Aorta (tissue), 5 donors: ENCODE results near the gene CCDC57. TPM values are rescaled to one million over a fixed set of nuclear protein-coding genes. Genes with fewer than 3 reads are reported as not detected.
A peak's percentile ranks its signal among the peaks of the same experiment; 100 is the strongest.
"Not testable (repeated sequence)": the region's sequence is repeated elsewhere in the genome, so short reads cannot be mapped to it uniquely, and the experiment has no call there.

Experiments used
- ATAC-seq: fragments of 200-7000 bp; cut with Tn5 transposase; one replicate; pipeline ENCODE4 v1.9.1; 2022; ENCODE audit warnings: moderate library complexity; ENCODE audit not compliant: low FRiP score
- DNase-seq, 2 donors: peaks; one replicate each; pipeline ENCODE4 v3.0.0-alpha.2; 2020
- H3K27ac ChIP-seq, 2 donors: one replicate each; pipeline ENCODE4 v1.5.1; 2013; ENCODE audit warnings: low read length in 2 of 2, mild to moderate bottlenecking in 2 of 2, moderate library complexity in 2 of 2, control low read depth in 1 of 2, inconsistent platforms in 1 of 2, low read depth in 1 of 2
- H3K27me3 ChIP-seq, 2 donors: one replicate each; pipeline ENCODE4 v1.6.1; 2013; ENCODE audit warnings: control low read depth in 1 of 2, low read length in 1 of 2, mild to moderate bottlenecking in 1 of 2, moderate library complexity in 1 of 2; ENCODE audit not compliant: insufficient read depth in 2 of 2, control insufficient read depth in 1 of 2
- H3K36me3 ChIP-seq, 2 donors: one replicate each; pipeline ENCODE4 v1.6.1; 2013; ENCODE audit warnings: control low read depth in 1 of 2, low read length in 1 of 2, mild to moderate bottlenecking in 1 of 2; ENCODE audit not compliant: insufficient read depth in 2 of 2, control insufficient read depth in 1 of 2
- H3K4me1 ChIP-seq, 2 donors: one replicate each; pipeline ENCODE4 v1.6.1; 2013; ENCODE audit warnings: low read length in 2 of 2, control low read depth in 1 of 2, mild to moderate bottlenecking in 1 of 2, moderate library complexity in 1 of 2; ENCODE audit not compliant: insufficient read depth in 2 of 2, control insufficient read depth in 1 of 2
- H3K4me3 ChIP-seq, 2 donors: one replicate each; pipeline ENCODE4 v1.5.1; 2013; ENCODE audit warnings: low read length in 2 of 2, control low read depth in 1 of 2, mild to moderate bottlenecking in 1 of 2
- H3K9me3 ChIP-seq: one replicate; pipeline ENCODE4 v1.6.1; 2013; ENCODE audit warnings: mild to moderate bottlenecking, low read length; ENCODE audit not compliant: control insufficient read depth
- WGBS, 2 donors: extraction: QIAGEN DNeasy Blood & Tissue Kit; methylation state at CpG; one replicate each; pipeline ENCODE4 v1.1.7; 2013; 5-methylcytosine and 5-hydroxymethylcytosine counted together
- intact Hi-C, 2 donors: fragments of 100-400 bp; cut with DNase I; formaldehyde crosslinking; loops; one replicate each; pipeline versions ENCODE4 v1.14.2 to v1.15.0; 2022
- polyA plus RNA-seq, 2 donors: library from polyadenylated mRNA; stranded (reverse); fragments of 200-250 nt; gene quantifications; one replicate each; pipeline ENCODE4 v1.2.3, GENCODE V29; 2013
- total RNA-seq, 2 donors: library from RNA; stranded (reverse); fragmentation: NEBNext Ultra II Directional; extraction: Animal tissue kit (Norgen Biotek cat#: 25700); gene quantifications; one replicate each; pipeline ENCODE4 v1.2.1, GENCODE V29; 2021
- donor health status: healthy with polysubstance abuse.
- donor health status: Bipolar disorder and iron deficiency.
- donor health status: DM: no; HTN: no; CAD: no.
- donor health status: DM: no; HTN: no; CAD: no.
- donor health status: DM: yes; HTN: yes; CAD: no.

CCDC57 gene
- total and polyA plus RNA-seq, 4 donors: 17.8 to 145 (median 42.3) TPM

- Histone ChIP-seq H3K4me1 (no peaks in the 10 kb centered on the region), H3K27me3 (no peaks in the 10 kb centered on the region), H3K36me3 (peaks cover 4 to 26% of the 10 kb centered on the region in 2 donors), H3K4me3 (no peak overlapping the region), H3K27ac (no peak overlapping the region), H3K9me3 (no peaks in the 10 kb centered on the region)
- WGBS, 2 donors: 76 to 79% methylated on average over 15 of the region's 15 CpGs
- intact Hi-C loops: no loop called here
- DNase-seq (no peak), ATAC-seq (no peak)
These were observed 42.8 kb upstream of the CCDC57 start for GRCh38 chr17:82255402-82255972.

- intact Hi-C loops, H3K9me3 ChIP-seq, H3K27ac ChIP-seq, H3K4me3 ChIP-seq, DNase-seq, ATAC-seq, H3K4me1 ChIP-seq, H3K27me3 ChIP-seq: not testable (repeated sequence)
- WGBS, 2 donors: 97% methylated on average over 33 of the region's 33 CpGs
- peaks cover 4 to 23% of the 10 kb centered on the region in 2 donors for H3K36me3 ChIP-seq
These were observed 42.1 kb upstream of the CCDC57 start for GRCh38 chr17:82254746-82255145.

DNA sequence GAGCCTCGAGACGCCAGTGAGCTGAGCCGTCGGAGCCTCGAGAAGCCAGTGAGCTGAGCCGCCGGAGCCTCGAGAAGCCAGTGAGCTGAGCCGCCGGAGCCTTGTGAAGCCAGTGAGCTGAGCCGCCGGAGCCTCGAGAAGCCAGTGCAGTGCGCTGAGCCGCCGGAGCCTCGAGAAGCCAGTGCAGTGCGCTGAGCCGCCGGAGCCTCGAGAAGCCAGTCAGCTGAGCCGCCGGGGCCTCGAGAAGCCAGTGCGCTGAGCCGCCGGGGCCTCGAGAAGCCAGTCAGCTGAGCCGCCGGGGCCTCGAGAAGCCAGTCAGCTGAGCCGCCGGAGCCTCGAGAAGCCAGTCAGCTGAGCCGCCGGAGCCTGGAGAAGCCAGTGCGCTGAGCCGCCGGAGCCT lies 41.5 kb upstream of the CCDC57 start:
- H3K9me3 ChIP-seq, H3K27ac ChIP-seq, H3K4me3 ChIP-seq, DNase-seq, ATAC-seq, H3K27me3 ChIP-seq, intact Hi-C loops, H3K4me1 ChIP-seq: not testable (repeated sequence)
- H3K36me3 ChIP-seq: peaks cover 4 to 23% of the 10 kb centered on the region in 2 donors
- 98% methylated on average over 39 of the region's 39 CpGs for WGBS, 2 donors

- Histone ChIP-seq H3K36me3 (peaks cover 4 to 25% of the 10 kb centered on the region in 2 donors), H3K27me3 (no peaks in the 10 kb centered on the region), H3K27ac (no peak overlapping the region), H3K9me3 (no peaks in the 10 kb centered on the region), H3K4me1 (no peaks in the 10 kb centered on the region), H3K4me3 (no peak overlapping the region)
- 95% methylated on average over 12 of the region's 12 CpGs for WGBS, 2 donors
- DNase-seq (no peak), ATAC-seq (no peak)
- intact Hi-C loops: no loop called here
These were observed 40.5 kb upstream of the CCDC57 start for GRCh38 chr17:82253179-82253544.

- WGBS, 2 donors: 92 to 94% methylated on average over 28 of the region's 28 CpGs
- no peak overlapping the region for H3K4me3 ChIP-seq
- ATAC-seq (no peak), DNase-seq (no peak)
- no peaks in the 10 kb centered on the region for H3K27me3 ChIP-seq
- no peaks in the 10 kb centered on the region for H3K9me3 ChIP-seq
- H3K36me3 ChIP-seq: peaks cover 4 to 26% of the 10 kb centered on the region in 2 donors
- intact Hi-C loops: no loop called here
- no peak overlapping the region for H3K27ac ChIP-seq
- H3K4me1 ChIP-seq: no peaks in the 10 kb centered on the region
These were observed 40.0 kb upstream of the CCDC57 start for GRCh38 chr17:82252511-82253178.

GRCh38 chr17:82250868-82251500 lies 38.3 kb upstream of the CCDC57 start:
- H3K9me3 ChIP-seq: no peaks in the 10 kb centered on the region
- peaks cover 4 to 28% of the 10 kb centered on the region in 2 donors for H3K36me3 ChIP-seq
- H3K4me1 ChIP-seq: no peaks in the 10 kb centered on the region
- no peak overlapping the region for H3K4me3 ChIP-seq
- intact Hi-C loops: no loop called here
- DNase-seq: no peak
- ATAC-seq: no peak
- 86 to 90% methylated on average over 25 of the region's 25 CpGs for WGBS, 2 donors
- no peaks in the 10 kb centered on the region for H3K27me3 ChIP-seq
- no peak overlapping the region for H3K27ac ChIP-seq

GRCh38 chr17:82249896-82250581 lies 37.4 kb upstream of the CCDC57 start:
- ATAC-seq (no peak), DNase-seq (peak in 1 of 2 donors; percentile 73)
- Histone ChIP-seq H3K4me1 (no peaks in the 10 kb centered on the region), H3K36me3 (peaks cover 8 to 28% of the 10 kb centered on the region in 2 donors), H3K9me3 (no peaks in the 10 kb centered on the region), H3K27ac (no peak overlapping the region), H3K4me3 (no peak overlapping the region), H3K27me3 (no peaks in the 10 kb centered on the region)
- WGBS, 2 donors: 85 to 87% methylated on average over 33 of the region's 33 CpGs
- intact Hi-C loops: no loop called here

DNA sequence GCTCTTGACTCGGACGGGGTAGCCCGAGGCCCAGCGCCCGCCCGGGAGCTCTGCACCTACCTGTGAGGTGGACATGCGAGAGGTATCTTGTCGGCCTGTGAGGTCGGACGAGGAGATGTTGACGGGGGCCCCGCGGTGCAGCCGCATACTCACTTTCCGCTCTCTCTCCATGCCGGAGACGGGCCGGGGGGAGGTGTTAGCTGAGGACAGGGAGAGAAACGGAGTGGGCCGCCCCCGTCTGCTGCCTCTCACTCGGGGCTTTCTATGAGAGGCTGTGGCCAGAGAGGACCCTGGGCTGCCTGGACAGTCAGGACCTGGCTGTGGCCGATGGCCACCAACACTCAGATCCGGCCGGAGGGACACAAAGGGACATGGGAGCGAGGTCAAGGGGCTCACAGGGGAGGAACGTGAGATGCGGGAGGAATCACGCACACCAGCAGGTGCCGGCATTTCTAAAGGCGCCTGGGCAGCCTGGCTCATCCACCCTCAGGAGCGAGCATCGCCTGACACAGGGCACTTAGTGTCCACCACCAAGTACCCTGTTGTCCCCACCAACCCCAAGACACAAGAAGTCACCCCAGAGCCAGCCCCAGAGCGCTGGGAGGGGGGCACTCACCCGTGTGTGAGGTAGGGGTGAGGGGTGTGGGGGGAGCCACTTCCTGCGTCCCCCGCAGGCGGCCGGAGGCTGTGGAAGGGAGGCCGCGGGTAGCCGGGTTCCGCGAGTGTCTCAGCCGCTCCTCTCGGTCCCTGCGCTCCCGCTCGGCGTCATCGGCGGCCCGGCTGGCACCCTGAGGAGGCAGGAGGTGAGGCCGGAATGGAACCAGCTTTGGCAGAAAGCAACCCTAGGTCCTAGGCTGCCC lies 36.4 kb upstream of the CCDC57 start:
- no peaks in the 10 kb centered on the region for H3K27me3 ChIP-seq
- H3K4me1 ChIP-seq: no peaks in the 10 kb centered on the region
- ATAC-seq (no peak), DNase-seq (peak; percentile 47 to 66)
- H3K9me3 ChIP-seq: no peaks in the 10 kb centered on the region
- peaks cover 8 to 27% of the 10 kb centered on the region in 2 donors for H3K36me3 ChIP-seq
- H3K4me3 ChIP-seq: no peak overlapping the region
- 90 to 91% methylated on average over 51 to 54 of the region's 54 CpGs for WGBS, 2 donors
- H3K27ac ChIP-seq: no peak overlapping the region
- intact Hi-C loops: no loop called here
